ENCODE data around the gene CAMSAP2.

DNA sequence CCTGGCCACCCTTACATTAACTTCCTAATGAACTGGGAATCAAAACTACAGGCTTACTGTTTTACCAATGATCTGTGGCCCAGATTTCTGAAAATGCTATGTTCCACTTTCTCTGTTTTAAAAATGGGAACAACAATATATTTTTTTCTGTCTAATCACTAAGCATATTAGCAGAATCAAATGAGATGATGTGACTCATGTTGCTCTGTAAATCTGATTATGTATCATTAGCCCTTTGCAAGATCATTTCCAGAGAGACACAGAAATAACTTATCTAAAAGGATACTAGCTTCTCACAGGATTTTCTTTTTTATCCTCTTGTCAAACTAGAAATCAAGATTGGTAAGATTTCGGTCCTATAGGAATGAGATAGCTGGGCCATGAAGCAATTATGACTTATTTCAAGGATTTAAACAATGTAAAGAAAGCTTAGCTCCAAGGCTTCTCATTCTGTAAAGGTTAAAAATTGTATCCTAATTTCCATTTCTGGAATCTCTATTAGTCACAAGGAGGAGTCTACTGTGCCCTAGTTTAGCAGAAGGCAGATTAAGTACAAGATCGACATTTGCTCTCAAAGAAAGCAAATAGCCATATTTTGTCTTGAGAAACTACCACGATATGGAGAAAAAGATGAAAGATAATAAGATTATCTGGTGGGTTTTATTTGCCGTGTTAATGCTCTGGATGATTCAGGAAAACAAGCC lies 32.4 kb upstream of the CAMSAP2 start:
- TF ChIP-seq, protein P1, sequence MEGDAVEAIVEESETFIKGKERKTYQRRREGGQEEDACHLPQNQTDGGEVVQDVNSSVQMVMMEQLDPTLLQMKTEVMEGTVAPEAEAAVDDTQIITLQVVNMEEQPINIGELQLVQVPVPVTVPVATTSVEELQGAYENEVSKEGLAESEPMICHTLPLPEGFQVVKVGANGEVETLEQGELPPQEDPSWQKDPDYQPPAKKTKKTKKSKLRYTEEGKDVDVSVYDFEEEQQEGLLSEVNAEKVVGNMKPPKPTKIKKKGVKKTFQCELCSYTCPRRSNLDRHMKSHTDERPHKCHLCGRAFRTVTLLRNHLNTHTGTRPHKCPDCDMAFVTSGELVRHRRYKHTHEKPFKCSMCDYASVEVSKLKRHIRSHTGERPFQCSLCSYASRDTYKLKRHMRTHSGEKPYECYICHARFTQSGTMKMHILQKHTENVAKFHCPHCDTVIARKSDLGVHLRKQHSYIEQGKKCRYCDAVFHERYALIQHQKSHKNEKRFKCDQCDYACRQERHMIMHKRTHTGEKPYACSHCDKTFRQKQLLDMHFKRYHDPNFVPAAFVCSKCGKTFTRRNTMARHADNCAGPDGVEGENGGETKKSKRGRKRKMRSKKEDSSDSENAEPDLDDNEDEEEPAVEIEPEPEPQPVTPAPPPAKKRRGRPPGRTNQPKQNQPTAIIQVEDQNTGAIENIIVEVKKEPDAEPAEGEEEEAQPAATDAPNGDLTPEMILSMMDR (conservative IDR thresholded peaks at IDR 0.05) = no peak
- TF ChIP-seq ZFX (IDR thresholded peaks at IDR 0.05) = no peak
